ENCODE measurements around the gene CGB2.
"Not testable (repeated sequence)": the region's sequence is repeated elsewhere in the genome, so short reads cannot be mapped to it uniquely, and the experiment has no call there.

The CGB2 gene

DNA sequence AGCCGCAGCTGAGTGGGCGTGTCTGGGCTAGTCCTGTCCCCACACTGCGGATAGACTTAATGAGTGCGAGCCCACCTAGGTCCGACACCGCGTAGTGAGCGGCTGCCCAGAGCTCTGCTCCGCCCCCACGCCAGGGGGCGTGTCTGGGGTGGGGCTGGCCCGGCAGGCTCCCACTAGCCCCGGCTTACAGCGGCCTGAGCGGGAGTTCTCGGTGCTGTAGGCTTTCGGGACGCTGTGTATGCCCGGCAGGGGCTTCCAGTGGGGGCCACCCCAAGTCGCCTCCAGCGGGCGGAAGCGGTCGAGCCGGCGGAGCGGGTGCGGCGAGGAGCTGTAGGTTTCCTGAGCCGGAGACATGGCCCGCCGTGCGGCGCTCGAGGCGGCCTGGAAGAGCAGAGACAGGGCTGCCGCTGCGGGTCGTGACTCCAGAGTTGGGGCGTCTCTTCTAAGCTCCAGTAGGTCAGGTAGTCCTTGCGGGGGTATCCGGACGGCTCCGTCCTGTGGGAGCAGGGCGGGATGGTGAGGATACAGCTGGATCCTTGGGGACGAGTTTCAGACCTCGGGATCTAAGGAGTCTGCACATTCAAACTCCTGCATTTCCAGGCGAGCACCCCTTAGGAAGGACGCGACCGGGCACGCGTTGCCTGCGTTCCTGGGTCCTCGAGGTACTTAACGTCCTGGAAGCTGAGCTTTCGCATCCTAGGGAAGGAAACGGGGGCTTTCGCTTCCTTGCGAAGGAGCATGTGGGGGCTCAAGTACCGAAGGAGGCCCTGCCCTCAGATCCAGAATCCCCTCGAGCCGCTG is 24.6 kb downstream of the CGB2 start:
- DNase-seq (ENCODE audit: insufficient read length) (peak; percentile 84), FAIRE-seq (peak; percentile 70)
- TF ChIP-seq POLR2AphosphoS5 (IDR thresholded peaks at IDR 0.05; ENCODE audit: low read depth, low read length) (no peak), TAF1 (IDR thresholded peaks at IDR 0.05; ENCODE audit: borderline replicate concordance, low read depth, low read length) (no peak), POLR2A (IDR thresholded peaks at IDR 0.05; ENCODE audit: low read depth, low read length) (no peak)

DNA sequence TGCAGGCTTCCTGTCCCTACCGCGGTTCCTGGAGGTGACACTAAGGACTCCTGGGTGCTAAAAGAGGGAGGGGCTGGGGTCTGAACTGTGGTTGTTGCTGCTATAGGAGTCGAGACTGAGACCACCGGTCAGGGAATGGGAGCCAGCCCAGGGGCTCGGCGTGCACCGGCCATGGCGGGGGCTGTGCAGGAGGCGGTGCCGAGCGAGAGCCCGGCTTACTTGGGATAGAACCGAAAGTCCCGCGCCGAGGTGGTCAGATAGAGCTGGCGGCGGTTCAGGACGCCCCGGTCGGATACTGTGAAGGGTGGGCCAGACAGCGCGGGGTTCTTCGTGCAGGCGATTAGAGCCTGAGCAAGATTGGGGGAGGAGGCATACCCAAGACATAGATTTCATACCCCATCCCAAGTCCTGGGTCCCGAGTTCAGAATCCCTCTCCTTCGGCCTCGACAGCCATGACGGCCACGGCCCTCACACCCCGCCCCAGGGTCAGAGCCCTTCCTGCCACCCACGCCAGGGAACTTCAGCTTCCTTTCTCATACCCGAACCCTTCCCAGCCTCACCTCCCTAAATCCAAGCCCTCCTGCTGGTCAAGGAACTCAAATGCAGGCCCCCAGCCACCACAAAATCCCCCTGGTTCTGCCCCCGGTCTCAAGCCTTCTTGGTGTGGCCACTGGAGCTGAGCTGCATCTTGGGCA is 25.4 kb downstream of the CGB2 start:
- FAIRE-seq; DNase-seq (ENCODE audit: insufficient read length): not testable (repeated sequence)

DNA sequence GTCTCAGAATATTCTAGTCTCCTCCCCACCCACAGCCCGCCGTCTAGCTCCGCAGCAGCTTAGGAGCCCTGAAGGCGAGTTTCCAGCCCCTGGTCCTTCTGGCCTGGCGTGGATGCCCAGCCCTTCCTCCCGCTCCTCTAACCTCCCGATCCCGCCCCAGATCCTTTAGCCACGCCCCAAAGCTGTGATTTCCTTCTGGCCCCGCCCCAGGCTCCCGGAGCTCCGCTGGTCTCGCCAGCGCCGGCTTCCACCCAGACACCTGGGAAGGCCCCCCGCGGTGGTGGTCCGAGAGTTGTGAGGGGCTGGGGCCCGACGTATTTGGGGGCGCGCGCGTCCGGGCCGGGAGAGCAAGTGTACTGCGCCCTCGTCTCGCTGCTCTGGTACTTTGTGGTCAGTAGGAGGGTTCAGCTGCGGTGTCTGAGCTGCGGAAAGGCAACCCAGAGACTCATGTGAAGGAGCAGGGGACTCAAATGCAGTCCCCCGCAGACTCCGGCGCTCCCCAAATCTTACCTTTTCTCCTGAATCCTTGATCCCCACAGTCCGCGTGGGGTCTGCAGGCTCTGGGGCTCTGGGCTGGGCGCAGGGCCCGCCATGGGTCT is 26.0 kb downstream of the CGB2 start, which contains the start of gene CGB7:
Gene CGB7 (minus strand): TSS at position 114 of the 599 bp plus-strand sequence. CDS start 2,374 bp downstream, outside the sequence.
- no peak for TF ChIP-seq POLR2A (IDR thresholded peaks at IDR 0.05; ENCODE audit: low read depth, low read length)
- no peak for TF ChIP-seq TAF1 (IDR thresholded peaks at IDR 0.05; ENCODE audit: borderline replicate concordance, low read depth, low read length)
- TF ChIP-seq POLR2AphosphoS5 (IDR thresholded peaks at IDR 0.05; ENCODE audit: low read depth, low read length): no peak
- DNase-seq (ENCODE audit: insufficient read length) (no peak), FAIRE-seq (no peak)

DNA sequence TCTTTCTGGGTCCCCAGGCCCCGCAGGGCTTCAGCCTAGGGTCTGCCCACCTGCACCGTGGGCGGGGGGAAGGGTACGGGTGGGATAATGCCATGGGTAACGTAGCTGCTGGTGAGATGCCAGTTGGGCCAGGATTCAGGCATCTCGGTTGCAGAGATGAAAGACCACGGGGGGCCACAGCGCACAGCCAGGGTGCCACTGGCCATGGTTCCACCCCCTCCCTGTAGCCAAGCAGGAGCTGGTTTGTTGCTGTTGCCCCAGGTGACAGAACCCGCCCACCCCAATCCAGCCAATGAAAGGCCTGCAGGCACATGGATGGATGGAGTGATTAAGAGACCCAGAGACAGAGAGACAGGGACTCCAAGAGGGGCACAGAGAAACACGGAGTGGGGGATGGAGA is 26.9 kb downstream of the CGB2 start:
- DNase-seq (ENCODE audit: insufficient read length) (no peak), FAIRE-seq (no peak)
- TF ChIP-seq POLR2AphosphoS5 (IDR thresholded peaks at IDR 0.05; ENCODE audit: low read depth, low read length) (no peak), POLR2A (IDR thresholded peaks at IDR 0.05; ENCODE audit: low read depth, low read length) (no peak), TAF1 (IDR thresholded peaks at IDR 0.05; ENCODE audit: borderline replicate concordance, low read depth, low read length) (no peak)

DNA sequence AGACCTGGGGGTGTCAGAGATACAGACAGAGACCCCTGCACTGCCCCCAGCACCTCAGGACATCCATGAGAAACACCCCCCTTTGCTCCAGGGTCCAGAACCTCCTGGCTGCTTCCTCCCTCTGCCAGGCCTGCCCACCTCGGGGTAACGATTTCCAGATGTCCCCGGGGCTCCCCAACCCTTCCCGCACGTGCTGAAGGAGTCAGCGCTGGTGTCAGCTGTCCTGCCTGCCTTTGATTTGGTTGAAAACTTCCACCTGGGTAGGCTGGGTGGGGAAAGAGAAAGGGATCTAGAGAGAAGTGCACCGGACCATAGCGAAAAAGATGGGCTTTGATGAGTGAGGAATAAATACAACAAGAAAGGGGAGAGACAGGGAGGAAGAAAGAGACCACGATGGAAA is 27.4 kb downstream of the CGB2 start:
- FAIRE-seq (no peak), DNase-seq (ENCODE audit: insufficient read length) (no peak)
- TF ChIP-seq POLR2AphosphoS5 (IDR thresholded peaks at IDR 0.05; ENCODE audit: low read depth, low read length) (no peak), TAF1 (IDR thresholded peaks at IDR 0.05; ENCODE audit: borderline replicate concordance, low read depth, low read length) (no peak), POLR2A (IDR thresholded peaks at IDR 0.05; ENCODE audit: low read depth, low read length) (no peak)

- DNase-seq (ENCODE audit: insufficient read length) (no peak), FAIRE-seq (no peak)
- TF ChIP-seq POLR2A (IDR thresholded peaks at IDR 0.05; ENCODE audit: low read depth, low read length) (no peak), TAF1 (IDR thresholded peaks at IDR 0.05; ENCODE audit: borderline replicate concordance, low read depth, low read length) (no peak), POLR2AphosphoS5 (IDR thresholded peaks at IDR 0.05; ENCODE audit: low read depth, low read length) (no peak)
Measured at GRCh38 chr19:49061000-49061399, 29.3 kb downstream of the CGB2 start.

DNA sequence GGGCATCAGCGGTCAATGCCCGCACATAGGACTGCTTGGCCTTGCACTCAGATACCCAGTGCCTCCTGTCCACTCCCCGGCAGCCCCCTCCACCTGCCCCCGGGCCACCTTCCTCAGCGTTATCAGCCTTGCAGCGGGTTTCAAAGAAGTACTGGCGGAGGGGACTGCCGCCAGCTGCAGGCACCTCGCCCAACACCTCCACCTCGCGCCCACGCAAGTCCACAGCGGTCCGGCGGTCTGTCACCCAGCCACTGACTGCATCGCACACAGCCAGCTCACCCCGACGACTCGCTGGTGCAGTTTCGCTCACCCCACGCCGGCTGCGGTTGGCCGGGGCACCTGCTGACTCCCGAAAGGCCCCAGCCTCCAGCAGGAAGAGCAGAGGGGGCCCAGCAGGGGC is 29.8 kb downstream of the CGB2 start:
- DNase-seq (ENCODE audit: insufficient read length) (no peak), FAIRE-seq (no peak)
- no peak for TF ChIP-seq POLR2AphosphoS5 (IDR thresholded peaks at IDR 0.05; ENCODE audit: low read depth, low read length)
- TF ChIP-seq TAF1 (IDR thresholded peaks at IDR 0.05; ENCODE audit: borderline replicate concordance, low read depth, low read length): no peak
- no peak for TF ChIP-seq POLR2A (IDR thresholded peaks at IDR 0.05; ENCODE audit: low read depth, low read length)

DNA sequence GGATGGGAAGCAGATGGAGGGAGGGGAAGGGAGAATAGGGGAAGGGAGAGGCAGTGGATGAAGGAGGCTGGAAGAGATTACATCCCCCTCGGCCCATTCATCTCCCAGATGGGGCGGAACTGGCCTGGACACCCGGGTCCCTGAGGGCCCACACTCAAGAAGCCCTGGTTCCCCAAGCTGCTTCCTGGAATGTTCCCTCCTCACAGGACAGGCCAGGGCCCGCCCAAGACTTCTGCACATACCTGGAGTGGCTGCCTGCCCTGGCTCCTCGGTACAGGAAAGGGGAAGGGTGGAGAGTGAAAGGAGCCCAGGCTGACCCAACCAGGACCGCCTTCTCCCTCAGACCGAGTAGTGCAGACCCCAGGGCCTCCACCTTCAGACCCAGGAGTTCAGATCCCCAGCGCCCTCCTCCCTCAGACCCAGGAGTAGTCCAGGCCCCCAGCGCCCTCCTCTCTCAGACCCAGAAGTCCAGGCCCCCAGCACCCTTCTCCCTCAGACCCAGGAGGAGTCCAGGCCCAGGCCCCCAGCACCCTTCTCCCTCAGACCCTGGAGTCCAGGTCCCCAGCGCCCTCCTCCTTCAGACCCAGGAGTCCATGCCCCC is 32.4 kb downstream of the CGB2 start:
- DNase-seq (ENCODE audit: insufficient read length): no peak
- TF ChIP-seq TAF1 (IDR thresholded peaks at IDR 0.05; ENCODE audit: borderline replicate concordance, low read depth, low read length) (no peak), POLR2A (IDR thresholded peaks at IDR 0.05; ENCODE audit: low read depth, low read length) (no peak), POLR2AphosphoS5 (IDR thresholded peaks at IDR 0.05; ENCODE audit: low read depth, low read length) (no peak)

DNA sequence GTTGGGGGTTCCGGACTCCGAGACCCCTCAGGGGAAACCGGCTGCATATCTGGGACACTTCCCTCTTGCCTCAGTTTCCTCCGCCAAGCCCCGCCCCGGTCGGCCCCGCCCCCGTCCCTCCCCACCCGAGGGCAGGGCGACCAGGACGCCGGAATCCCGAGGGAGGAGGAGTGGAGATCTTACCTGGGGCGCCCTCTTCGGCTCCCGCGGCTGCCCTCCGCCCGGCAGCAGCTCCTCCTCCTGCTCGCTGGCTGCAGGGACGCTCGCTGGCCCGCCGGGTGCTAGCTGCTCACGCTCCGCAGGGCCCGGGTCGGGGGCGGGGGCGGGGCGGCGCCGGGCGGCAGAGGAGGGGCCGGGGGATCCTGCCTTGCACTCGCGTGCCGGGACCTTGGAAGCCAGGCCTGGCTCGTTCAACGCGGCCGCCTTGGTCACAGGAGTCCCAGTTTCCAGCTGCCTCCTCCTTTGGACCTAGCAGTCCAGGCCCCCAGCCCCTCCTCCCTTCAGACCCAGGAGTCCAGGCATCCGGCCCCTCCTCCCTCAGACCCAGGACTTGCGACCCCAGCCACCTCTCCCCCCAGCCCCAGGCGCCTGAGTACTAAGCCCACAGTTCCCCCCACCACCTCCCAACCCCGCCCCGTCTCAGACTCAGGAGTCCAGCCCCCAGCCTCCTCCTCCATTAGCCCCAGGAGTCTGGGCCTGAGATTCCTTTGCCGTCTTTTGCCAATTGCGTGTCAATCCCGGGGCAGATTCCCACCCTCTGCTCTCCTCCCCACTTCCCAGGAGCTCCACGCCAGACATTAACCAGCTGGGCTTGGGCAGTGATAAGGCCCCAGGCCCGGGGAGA is 33.3 kb downstream of the CGB2 start, which contains the start of gene NTF4:
Gene NTF4 (minus strand): TSS at position 51 of the 844 bp plus-strand sequence. CDS start 2,821 bp downstream, outside the sequence.
- DNase-seq (ENCODE audit: insufficient read length) (no peak), FAIRE-seq (no peak)
- TF ChIP-seq POLR2A (IDR thresholded peaks at IDR 0.05; ENCODE audit: low read depth, low read length) (no peak), TAF1 (IDR thresholded peaks at IDR 0.05; ENCODE audit: borderline replicate concordance, low read depth, low read length) (no peak), POLR2AphosphoS5 (IDR thresholded peaks at IDR 0.05; ENCODE audit: low read depth, low read length) (no peak)

More for the DNA sequence above, 32.4 kb downstream of the CGB2 start:
- FAIRE-seq: no peak

GRCh38 chr19:49065905-49066512 is 34.3 kb downstream of the CGB2 start:
- FAIRE-seq: no peak
- no peak for TF ChIP-seq TAF1 (IDR thresholded peaks at IDR 0.05; ENCODE audit: borderline replicate concordance, low read depth, low read length)
- TF ChIP-seq POLR2AphosphoS5 (IDR thresholded peaks at IDR 0.05; ENCODE audit: low read depth, low read length): no peak
- no peak for TF ChIP-seq POLR2A (IDR thresholded peaks at IDR 0.05; ENCODE audit: low read depth, low read length)
- no peak for DNase-seq (ENCODE audit: insufficient read length)

Data from GM12892 (cell line).